Spleen (tissue), 11 donors: ENCODE measurements around the gene RYR3. TPM values are rescaled to one million over a fixed set of nuclear protein-coding genes. Genes with fewer than 3 reads are reported as not detected.

Experiments
- DNase-seq: peaks from one replicate; pipeline ENCODE4 v3.0.0-alpha.2; 2020
- H3K27ac ChIP-seq, 8 donors: fragments of 200-600 bp; sonication (generic) in 7 of 8; 1 replicate in 4 of 8; 2 replicates in 4 of 8; pipeline versions ENCODE4 v1.5.0 to v1.8.0; 2016 to 2021; ENCODE audit warnings: inconsistent platforms in 4 of 8, mild to moderate bottlenecking in 4 of 8, moderate library complexity in 1 of 8
- H3K27me3 ChIP-seq, 7 donors: fragments of 200-600 bp; sonication (generic) in 6 of 7; replicated peaks in 1 of 7; 1 replicate in 4 of 7; 2 replicates in 3 of 7; pipeline versions ENCODE4 v1.5.0 to v1.8.0; 2016 to 2021; ENCODE audit warnings: inconsistent platforms in 3 of 7, mild to moderate bottlenecking in 1 of 7
- H3K36me3 ChIP-seq, 6 donors: fragments of 200-600 bp; sonication (generic) in 5 of 6; 1 replicate in 4 of 6; 2 replicates in 2 of 6; pipeline versions ENCODE4 v1.5.0 to v1.8.0; 2016 to 2021; ENCODE audit warnings: inconsistent platforms in 2 of 6
- H3K4me1 ChIP-seq, 6 donors: fragments of 200-600 bp; sonication (generic) in 5 of 6; 1 replicate in 3 of 6; 2 replicates in 3 of 6; pipeline versions ENCODE4 v1.5.0 to v1.8.0; 2016 to 2021; ENCODE audit warnings: inconsistent platforms in 3 of 6
- H3K4me3 ChIP-seq, 8 donors: fragments of 200-600 bp; sonication (generic) in 7 of 8; 1 replicate in 4 of 8; 2 replicates in 4 of 8; pipeline versions ENCODE4 v1.5.0 to v1.8.0; 2016 to 2021; ENCODE audit warnings: inconsistent platforms in 4 of 8, mild to moderate bottlenecking in 4 of 8, moderate library complexity in 2 of 8
- H3K9me3 ChIP-seq, 8 donors: fragments of 200-600 bp; sonication (generic) in 7 of 8; 1 replicate in 4 of 8; 2 replicates in 4 of 8; pipeline versions ENCODE4 v1.5.0 to v1.8.0; 2016 to 2021; ENCODE audit warnings: inconsistent platforms in 4 of 8
- POLR2A ChIP-seq, 3 donors: fragments of 450-650 bp; IDR thresholded peaks; one replicate each; pipeline ENCODE4 v1.5.1; 2017; ENCODE audit warnings: antibody characterized with exemption in 3 of 3, mild to moderate bottlenecking in 1 of 3
- POLR2AphosphoS5 ChIP-seq, 3 donors: sonication (generic); formaldehyde crosslinking; IDR thresholded peaks; one replicate each; pipeline ENCODE4 v1.5.1; 2017; ENCODE audit warnings: antibody characterized with exemption in 3 of 3
- whole genome bisulfite sequencing, 5 donors: extraction: QIAGEN DNeasy Blood & Tissue Kit in 3 of 5; methylation state at CpG; one replicate each; pipeline versions ENCODE4 v1.1.5 to v1.1.7; 2013 to 2018; 5-methylcytosine and 5-hydroxymethylcytosine counted together
- intact Hi-C: fragments of 100-400 bp; cut with DNase I; formaldehyde crosslinking; loops from one replicate; pipeline ENCODE4 v1.15.0; 2023; ENCODE audit warnings: low total_unique reads
- polyA plus RNA-seq, 3 donors: library from polyadenylated mRNA; stranded (reverse); fragments of 200-250 nt; gene quantifications; one replicate each; pipeline ENCODE4 v1.2.1, GENCODE V29; 2013
- total RNA-seq, 7 donors: library from RNA; depleted of rRNA in 3 of 7; stranded (reverse); fragments of >200 nt in 3 of 7; fragmentation: NEBNext Ultra II Directional in 4 of 7; extraction: Animal tissue kit (Norgen Biotek cat#: 25700) in 4 of 7; gene quantifications; one replicate each; pipeline versions ENCODE4 v1.1.0 to v1.2.1, GENCODE V29; 2016 to 2021
- TF ChIP-seq, protein P1 (sequence below), 11 experiments: fragments of 200-600 bp in 7 of 11; fragments of 450-650 bp in 4 of 11; sonication (generic) in 4 of 11; IDR thresholded peaks in 8 of 11; conservative IDR thresholded peaks in 3 of 11; 1 replicate in 7 of 11; 2 replicates in 4 of 11; pipeline versions ENCODE4 v1.4.0 to v1.8.0; 2016 to 2021; ENCODE audit warnings: antibody characterized with exemption in 11 of 11, inconsistent platforms in 4 of 11, mild to moderate bottlenecking in 1 of 11
- donor health status: healthy with polysubstance abuse.
- donor health status: DM: no; HTN: no; CAD: no; lungs with moderate emphysema.
- donor health status: DM: no; HTN: no; CAD: no.
- donor health status: Bipolar disorder and iron deficiency.
- donor health status: healthy.
- donor health status: DM: no; HTN: no; CAD: no.
- donor health status: DM: yes; HTN: yes; CAD: no.

The RYR3 gene
- total and polyA plus RNA-seq, 10 donors: 0.11 to 5.9 (median 1.3) TPM

GRCh38 chr15:33503681-33504080, 192.9 kb downstream of the RYR3 start:
- Histone ChIP-seq H3K4me3 (no peak overlapping the region), H3K9me3 (no peaks in the 10 kb centered on the region), H3K27me3 (no peaks in the 10 kb centered on the region), H3K36me3 (no peaks in the 10 kb centered on the region), H3K27ac (no peak overlapping the region), H3K4me1 (peaks cover 0 to 3% (median 0%) of the 10 kb centered on the region in 6 donors)
- intact Hi-C loops: no loop called here
- TF ChIP-seq POLR2A (IDR thresholded peaks at IDR 0.05): no peak
- TF ChIP-seq, protein P1, sequence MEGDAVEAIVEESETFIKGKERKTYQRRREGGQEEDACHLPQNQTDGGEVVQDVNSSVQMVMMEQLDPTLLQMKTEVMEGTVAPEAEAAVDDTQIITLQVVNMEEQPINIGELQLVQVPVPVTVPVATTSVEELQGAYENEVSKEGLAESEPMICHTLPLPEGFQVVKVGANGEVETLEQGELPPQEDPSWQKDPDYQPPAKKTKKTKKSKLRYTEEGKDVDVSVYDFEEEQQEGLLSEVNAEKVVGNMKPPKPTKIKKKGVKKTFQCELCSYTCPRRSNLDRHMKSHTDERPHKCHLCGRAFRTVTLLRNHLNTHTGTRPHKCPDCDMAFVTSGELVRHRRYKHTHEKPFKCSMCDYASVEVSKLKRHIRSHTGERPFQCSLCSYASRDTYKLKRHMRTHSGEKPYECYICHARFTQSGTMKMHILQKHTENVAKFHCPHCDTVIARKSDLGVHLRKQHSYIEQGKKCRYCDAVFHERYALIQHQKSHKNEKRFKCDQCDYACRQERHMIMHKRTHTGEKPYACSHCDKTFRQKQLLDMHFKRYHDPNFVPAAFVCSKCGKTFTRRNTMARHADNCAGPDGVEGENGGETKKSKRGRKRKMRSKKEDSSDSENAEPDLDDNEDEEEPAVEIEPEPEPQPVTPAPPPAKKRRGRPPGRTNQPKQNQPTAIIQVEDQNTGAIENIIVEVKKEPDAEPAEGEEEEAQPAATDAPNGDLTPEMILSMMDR (IDR thresholded peaks at IDR 0.05 in 8 of 11, conservative IDR thresholded peaks at IDR 0.05 in 3 of 11): no peak
- TF ChIP-seq POLR2AphosphoS5 (IDR thresholded peaks at IDR 0.05): no peak
- DNase-seq: no peak
- 23 to 51% (median 40%) methylated on average over 5 of the region's 5 CpGs for WGBS, 5 donors

- Histone ChIP-seq H3K36me3 (no peaks in the 10 kb centered on the region), H3K9me3 (no peaks in the 10 kb centered on the region), H3K4me1 (peaks cover 0 to 3% (median 0%) of the 10 kb centered on the region in 6 donors), H3K27ac (no peak overlapping the region), H3K27me3 (no peaks in the 10 kb centered on the region), H3K4me3 (no peak overlapping the region)
- TF ChIP-seq, protein P1 (IDR thresholded peaks at IDR 0.05 in 8 of 11, conservative IDR thresholded peaks at IDR 0.05 in 3 of 11): no peak
- TF ChIP-seq POLR2AphosphoS5 (IDR thresholded peaks at IDR 0.05): no peak
- DNase-seq: no peak
- intact Hi-C loops: no loop called here
- WGBS, 5 donors: 54 to 64% (median 63%) methylated on average over 1 of the region's 1 CpG
These were observed 196.1 kb downstream of the RYR3 start for GRCh38 chr15:33506781-33507296.

GRCh38 chr15:33508703-33509102, 197.9 kb downstream of the RYR3 start:
- intact Hi-C loops: no loop called here
- Histone ChIP-seq H3K4me1 (peaks cover 0 to 3% (median 0%) of the 10 kb centered on the region in 6 donors), H3K27ac (no peak overlapping the region), H3K9me3 (no peaks in the 10 kb centered on the region), H3K4me3 (no peak overlapping the region), H3K27me3 (no peaks in the 10 kb centered on the region), H3K36me3 (no peaks in the 10 kb centered on the region)
- whole genome bisulfite sequencing, 5 donors: 54 to 90% (median 69%) methylated on average over 4 of the region's 4 CpGs
- TF ChIP-seq, protein P1 (IDR thresholded peaks at IDR 0.05 in 8 of 11, conservative IDR thresholded peaks at IDR 0.05 in 3 of 11): no peak
- no peak for TF ChIP-seq POLR2AphosphoS5 (IDR thresholded peaks at IDR 0.05)
- TF ChIP-seq POLR2A (IDR thresholded peaks at IDR 0.05): no peak
- no peak for DNase-seq

DNA sequence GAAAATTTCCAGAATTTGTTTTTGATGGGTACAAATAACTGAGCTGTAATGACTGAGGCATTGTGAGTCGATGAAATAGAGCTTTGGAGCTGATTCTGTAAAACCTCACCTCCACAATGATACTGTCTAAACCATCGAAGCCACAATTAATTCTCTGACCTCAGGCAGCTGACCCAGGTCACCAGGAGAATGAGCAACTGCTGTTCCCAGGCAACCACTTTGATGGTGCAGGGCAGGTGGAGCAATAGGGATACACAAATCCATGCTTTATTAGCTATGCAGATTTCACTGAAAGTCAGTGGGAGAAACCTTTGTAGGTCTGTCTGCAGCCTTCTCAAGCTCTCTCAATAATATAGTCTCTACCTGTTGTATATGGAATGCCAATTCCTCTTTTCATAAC, 204.4 kb downstream of the RYR3 start:
- intact Hi-C loops: no loop called here

More for the DNA sequence above, 204.4 kb downstream of the RYR3 start:
- Histone ChIP-seq H3K27ac (no peak overlapping the region), H3K36me3 (no peaks in the 10 kb centered on the region), H3K27me3 (no peaks in the 10 kb centered on the region), H3K9me3 (no peaks in the 10 kb centered on the region), H3K4me3 (no peak overlapping the region), H3K4me1 (no peaks in the 10 kb centered on the region)
- DNase-seq: no peak
- TF ChIP-seq, protein P1 (IDR thresholded peaks at IDR 0.05 in 8 of 11, conservative IDR thresholded peaks at IDR 0.05 in 3 of 11): no peak
- no peak for TF ChIP-seq POLR2A (IDR thresholded peaks at IDR 0.05)
- TF ChIP-seq POLR2AphosphoS5 (IDR thresholded peaks at IDR 0.05): no peak
- WGBS, 5 donors: 58 to 80% (median 76%) methylated on average over 2 of the region's 2 CpGs
